Stimulated activated CD4-positive, alpha-beta T cell treated with anti-CD3 and anti-CD28 coated beads, Interleukin-12 subunit alpha, Interleukin-12 subunit beta, amount 100 ng/mL, for 24 hours (primary cell): ENCODE data around the gene PKP4.

ENCODE experiments used
- DNase-seq, 2 experiments: peaks; one replicate each; pipeline ENCODE4 v3.0.0-alpha.2; 2020; ENCODE audit warnings: low read depth in 2 of 2

Gene PKP4

DNA sequence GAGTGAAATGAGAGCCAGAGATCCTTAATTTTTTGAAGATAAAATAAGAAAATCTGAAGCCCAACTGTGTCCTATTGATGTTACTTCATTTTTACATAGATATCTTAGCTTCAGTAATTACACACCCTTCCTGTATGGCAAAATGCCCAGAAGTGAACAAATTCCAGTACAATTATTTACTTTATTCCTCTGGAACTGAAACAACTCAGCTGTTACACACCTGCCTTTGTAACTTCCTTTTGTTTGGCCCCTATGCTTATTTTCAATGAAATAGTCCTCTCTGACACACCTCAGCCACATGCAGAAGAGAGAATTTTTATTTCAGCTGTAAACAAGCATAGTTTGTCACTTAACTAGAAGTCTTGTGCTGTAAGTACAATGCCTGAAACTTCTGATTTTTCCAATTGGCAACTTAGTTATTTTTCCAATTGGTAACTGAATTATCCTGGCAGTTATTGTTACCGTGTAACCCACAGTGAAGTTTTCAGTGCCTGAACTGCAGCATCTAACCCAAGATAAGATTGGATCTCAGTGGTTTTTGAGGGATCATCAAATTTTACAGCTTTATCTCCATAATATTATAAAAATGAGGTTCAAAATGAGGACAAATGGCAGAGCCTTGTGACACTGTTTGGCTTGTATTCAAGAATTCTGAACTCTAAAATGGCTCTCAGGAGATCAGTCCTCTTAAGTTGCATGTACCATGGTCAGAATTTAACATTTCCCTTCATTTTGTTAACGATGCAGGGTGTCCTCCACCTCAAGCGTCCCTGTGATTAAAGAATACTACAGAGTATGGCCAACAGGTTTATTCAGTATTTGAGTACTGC is 82.6 kb downstream of the PKP4 start:
- DNase-seq, result no peak

DNA sequence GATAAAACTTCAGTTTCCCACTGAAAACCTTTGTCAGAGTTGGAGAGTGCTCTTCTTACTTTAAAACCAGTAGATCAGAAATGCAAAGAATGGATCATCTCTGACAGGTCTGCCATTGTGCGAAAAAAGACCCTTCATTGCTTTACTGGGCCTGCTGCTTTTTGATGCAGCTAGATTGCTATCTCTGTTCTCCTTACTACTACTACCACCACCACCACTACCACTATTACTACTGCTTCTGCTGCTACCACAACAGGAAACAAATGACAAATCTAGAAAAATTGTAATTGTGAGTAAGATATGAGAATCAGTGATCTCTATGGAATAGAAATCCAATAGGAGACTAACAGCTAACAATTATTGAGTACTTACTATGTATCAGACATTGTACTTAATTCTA is 85.8 kb downstream of the PKP4 start:
- no peak for DNase-seq

DNA sequence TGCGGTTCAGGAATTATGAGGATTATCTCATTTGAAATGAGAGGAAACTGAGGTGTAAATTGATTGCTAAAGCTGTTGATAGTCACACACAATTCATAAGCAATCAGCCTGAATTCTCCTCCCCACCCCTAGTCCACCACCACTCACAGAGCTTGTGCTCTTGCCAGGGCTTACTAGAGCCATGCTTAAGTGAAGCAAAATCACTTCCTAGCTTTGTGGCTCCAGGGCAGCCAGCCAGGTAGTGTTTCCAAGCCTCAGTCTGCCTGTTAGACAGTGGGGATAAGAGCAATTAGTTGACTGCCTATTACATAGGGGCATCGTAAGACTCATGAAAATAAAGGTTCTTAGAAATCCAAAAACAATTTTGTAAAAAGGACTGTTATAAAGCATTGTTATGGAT is 87.2 kb downstream of the PKP4 start:
- DNase-seq, result no peak

DNA sequence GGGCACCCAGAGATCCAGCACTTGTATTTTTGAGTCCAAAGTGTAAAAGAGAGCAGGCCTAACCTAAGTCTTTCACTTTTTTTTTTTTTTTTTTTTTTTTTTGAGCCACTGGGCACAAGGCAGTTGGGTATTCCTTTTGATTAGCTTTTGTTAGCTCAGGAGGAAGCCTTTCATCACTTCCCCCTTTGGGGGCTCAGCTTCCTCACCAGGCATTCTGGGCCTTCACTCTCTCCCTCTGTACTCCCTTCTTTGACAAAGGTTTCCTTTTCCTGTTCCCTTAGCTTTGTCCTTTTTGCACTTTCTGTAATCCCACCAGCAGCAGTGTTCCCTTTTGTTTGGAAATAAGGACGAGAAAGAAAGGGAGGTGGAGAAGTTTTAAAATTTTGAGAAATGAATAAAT is 88.2 kb downstream of the PKP4 start:
- no peak for DNase-seq

DNA sequence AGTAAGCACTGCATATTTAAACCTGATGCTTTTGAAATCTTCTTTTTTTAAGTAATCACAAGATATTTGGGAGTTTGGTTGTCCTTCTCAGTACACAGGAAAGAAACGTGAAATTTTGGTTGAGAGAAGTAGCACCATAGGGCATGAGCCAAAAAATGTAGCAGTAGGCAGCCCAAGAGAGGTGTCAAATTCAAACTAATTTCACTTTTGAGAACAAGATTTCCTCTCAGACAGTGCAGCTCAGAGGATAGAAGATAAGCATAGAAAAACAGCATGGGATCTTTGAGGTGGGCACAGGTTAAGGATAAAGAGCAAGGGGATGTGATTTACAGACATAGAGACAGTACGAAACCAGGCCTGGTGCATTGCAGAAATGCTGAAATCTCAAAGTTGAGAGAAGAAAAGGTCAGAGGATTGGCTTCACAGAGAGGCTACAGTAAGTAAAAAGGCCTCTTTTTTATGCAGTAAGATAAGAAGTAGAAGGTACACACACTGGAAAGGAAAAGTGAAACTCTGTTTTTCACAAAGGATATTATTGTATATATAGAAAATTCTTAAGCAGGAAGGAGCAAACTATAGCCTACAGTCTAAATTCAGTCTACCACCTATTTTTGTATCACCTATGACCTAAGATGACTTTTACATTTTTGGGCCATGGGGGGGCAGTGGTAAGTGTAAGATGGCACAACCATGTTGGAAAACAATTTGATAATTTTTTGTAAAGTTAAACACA is 89.8 kb downstream of the PKP4 start:
- DNase-seq, result no peak

DNA sequence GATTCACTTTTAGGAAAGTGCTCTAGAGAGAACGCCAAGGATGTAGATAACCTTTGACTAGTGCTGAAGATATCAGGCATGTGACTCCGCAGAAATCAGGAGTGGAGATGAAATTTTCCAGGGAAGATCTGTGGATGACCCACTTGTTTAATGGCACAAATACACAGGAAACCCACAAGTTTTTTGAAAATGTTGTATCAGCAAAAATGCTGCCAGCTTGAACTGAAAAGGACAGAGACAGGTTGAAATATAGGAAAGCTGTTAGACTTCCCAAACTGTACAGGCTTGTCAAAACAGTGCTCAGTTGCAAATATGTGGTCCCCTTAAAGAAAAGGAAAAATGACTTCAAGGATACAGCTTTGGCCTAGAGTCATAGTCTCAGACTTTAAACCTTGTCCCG is 96.5 kb downstream of the PKP4 start:
- no peak for DNase-seq

DNA sequence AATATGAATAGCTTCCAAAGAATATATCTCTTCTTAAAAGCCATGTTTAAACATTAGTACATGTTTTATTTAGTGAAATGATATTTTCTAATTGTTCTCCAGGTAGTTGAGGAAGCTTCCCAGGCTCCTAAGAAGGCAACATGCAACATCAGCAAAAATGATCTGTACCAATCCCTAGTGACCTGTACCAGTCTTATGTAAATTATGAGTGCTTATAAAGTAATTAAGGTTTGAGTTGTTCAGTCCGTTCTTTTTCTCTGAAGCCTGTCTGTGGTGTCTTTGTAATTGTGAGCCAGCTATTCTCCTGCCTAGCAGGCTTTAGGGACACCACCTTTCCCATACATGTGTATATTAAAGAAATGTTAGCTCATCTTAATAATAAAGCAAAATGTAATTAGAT is 98.2 kb downstream of the PKP4 start:
- DNase-seq, result no peak

DNA sequence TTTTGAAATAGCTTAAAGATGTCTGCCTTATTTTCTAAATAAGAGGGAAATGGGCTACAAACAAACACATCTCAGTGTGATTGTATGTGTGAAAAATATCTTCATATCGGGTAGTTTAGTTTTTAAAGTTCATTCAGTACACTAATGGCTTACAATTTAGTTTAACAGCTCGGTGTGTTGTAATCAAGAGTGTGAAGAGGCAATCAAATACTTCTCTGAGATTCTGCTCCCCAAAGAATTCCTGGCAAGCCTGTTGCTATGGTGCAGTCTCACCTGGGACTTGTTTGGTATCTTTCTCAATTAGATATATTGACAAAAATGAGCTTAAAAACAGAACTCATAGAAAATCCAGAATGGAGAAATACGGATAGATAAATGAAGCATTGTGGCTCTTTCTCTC is 99.4 kb downstream of the PKP4 start:
- DNase-seq, result no peak

DNA sequence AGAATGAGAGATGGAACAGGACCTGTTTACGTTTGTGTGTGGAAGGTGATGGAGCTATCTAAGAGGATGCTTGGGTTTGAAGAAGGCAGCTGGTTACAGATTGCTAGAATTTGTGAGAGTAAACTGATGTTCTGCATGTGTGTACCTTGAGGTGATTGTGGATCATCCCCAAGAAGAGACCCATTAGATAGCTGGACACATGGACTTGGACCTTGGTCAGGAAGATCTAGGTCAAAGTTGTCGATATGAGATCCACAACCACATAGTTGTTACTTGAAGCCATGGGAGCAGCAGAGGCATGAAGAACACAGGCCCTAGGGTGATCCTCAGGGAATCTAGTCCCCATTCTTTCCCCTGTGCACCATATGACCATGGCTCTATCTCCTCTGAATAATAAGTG is 101.0 kb downstream of the PKP4 start:
- DNase-seq, result no peak

DNA sequence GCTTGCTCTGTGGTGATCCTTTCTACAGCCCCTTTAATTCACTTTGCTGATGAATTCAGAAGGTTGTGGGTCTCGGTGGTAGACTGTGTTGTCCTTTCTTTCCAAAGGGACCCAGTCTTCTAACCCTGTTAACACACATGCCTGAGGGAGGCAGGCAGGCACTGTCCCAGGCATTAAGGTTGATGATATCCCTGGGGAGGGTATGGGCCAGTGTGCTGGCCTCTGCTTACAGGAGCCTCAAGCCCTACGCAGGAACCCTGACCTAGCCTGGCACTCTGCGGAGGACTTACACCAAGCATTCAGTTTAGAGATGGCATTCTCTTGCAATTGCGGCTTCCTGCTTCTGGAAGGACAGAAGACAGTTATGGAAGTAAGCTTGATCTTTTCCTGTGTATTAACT is 102.5 kb downstream of the PKP4 start:
- DNase-seq, result no peak

DNA sequence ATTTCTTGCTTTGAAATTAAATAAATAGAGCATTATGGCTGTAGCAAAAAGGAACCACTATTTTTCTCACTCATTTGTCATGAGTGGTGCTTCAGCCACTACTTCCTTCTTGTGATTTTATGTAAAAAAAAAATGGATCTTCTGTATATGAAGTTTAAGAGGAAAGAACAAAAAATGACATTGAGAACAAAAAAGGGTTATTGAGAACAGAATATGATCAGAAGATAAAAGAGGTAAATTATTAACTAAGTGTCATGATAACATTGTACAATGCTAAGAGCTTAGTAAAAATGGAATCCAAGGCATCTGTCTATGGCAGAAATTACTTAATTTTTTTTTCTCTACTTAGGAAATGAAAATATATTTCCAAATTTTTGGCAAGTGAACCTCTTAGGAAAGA is 103.5 kb downstream of the PKP4 start:
- DNase-seq, result no peak

DNA sequence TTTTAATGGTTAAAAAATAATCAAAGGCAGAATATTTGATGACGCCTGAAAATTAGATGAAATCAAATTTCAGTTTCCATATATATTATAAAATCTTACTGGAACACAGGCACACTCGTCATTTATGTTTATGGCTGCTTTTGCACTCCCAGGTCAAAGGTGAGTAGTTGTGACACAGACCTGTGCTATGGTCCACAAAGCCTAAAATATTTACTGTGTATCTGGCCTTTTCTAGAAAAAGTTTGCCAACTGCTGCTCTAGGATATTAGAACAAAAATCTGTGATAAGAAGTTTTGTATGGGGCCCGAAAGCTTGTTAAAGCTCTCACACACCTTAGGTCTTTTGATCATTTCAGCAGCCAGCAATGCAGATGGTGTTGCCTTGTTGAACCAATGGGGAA is 104.3 kb downstream of the PKP4 start:
- DNase-seq, result no peak

DNA sequence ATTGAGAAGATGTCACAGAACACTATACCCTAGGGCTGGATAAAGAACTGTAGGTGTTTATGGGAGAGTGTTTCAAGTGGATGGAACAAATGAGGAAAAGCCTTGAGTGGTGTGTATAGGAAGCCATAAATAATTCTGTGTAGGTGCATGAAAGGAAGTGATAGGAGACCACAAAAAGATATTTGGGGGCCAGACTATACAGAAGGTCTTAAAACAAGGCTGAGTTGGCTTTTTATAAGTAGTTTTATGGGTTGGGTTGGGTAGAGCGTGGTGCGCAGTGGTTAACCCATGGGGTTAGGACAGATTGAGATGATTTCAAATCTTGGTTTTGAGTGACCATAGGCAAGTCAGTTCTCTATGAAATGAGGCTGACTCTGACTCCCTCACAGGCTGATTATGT is 110.5 kb downstream of the PKP4 start:
- no peak for DNase-seq

DNA sequence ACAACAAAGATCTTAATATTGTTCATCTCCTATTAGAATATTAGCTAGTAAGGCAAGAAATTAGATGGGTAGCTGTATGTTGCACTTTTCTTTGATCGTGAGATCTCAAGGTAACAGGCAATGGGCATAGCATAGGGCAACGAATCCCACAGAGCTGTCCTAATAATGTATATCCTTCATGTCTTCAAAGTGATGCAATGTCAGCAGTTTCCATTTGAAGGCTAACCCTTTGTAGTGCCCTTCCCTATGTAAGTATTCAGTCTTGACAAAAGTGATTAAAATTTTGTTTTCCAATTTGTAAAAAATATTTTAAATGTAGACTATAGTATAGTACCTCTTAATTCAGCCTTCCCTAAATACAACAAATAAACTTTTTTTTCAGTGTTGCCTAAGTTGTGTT is 112.5 kb downstream of the PKP4 start:
- no peak for DNase-seq

DNA sequence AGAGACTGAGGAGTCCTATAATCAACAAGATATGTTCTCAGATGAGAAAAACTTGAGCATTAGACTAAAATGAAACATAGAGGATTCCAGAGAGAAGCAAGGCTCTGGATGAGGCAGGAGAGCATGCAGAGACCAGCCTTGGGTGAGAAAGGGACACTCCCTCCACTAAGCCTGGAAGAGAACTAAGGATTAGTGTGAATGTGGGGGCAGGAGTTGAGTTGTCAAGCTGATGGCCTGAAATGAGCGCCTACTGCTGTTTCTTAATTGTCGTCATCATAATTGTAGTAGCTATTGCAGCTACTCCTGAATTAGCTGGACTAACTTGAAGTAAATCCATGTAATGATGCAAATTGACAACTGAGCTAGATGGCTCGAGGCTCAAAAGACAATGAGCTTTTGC is 114.1 kb downstream of the PKP4 start:
- DNase-seq, result no peak

DNA sequence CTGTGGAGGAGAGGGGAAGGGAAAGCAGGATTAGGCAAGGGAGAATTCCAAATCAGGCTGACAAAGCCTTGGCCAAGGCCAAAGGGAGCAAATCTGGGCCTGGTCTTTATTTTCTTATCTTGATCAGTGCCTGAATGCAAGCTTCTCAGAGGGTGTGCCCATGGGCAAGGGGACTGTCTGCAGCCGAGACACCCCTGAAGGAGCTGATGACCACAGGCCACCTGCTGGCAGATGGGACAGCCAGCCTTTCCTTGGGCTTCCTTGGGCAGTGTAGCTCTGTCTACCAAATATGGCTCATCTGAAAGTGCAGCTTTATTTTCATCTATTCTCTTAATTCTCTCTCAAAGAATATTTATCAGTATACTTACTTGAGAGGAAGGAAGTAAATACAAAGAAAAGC is 117.0 kb downstream of the PKP4 start:
- DNase-seq, result no peak

DNA sequence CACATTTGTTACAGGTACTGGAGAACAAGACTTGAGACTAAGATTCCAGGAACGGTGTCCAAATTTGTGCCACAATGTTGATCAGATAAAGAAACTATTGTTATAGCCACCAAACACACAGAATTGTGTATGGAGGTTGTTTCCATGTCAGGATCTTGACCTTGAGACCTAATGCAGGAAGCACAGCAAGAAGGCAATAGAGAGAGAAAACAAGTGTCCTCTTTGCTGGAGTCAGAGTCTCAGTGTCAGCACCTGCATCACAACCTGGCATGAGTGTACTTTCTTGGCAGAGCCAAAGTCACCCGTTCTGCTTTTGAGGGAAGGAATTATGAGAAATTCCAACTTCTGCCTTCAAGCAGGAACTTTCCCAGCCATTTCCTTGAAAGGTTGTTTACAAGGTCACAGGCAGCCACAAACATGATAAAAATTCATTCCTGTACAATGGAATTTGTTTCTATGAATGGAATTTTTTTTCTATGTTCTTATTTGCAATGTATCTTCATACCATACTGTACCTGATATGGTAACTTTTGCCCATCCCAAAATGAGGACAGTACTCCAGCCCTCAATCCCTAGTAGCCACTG is 118.4 kb downstream of the PKP4 start:
- DNase-seq, result no peak

DNA sequence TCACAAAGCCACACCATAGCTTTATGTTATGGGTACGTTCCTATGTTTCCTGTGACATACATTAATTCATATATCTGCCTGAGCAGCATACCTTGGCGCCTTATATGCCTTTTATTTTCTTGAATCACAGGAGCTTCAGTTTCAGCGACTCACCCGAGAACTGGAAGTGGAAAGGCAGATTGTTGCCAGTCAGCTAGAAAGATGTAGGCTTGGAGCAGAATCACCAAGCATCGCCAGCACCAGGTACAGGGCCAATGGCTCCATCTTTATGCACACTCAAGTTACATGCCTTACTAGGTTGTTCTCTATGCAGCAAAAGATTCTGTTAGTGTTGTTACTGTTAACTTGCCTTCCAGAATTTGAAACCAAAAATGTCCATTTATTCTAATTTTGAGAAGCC is 120.4 kb downstream of the PKP4 start:
- no peak for DNase-seq

DNA sequence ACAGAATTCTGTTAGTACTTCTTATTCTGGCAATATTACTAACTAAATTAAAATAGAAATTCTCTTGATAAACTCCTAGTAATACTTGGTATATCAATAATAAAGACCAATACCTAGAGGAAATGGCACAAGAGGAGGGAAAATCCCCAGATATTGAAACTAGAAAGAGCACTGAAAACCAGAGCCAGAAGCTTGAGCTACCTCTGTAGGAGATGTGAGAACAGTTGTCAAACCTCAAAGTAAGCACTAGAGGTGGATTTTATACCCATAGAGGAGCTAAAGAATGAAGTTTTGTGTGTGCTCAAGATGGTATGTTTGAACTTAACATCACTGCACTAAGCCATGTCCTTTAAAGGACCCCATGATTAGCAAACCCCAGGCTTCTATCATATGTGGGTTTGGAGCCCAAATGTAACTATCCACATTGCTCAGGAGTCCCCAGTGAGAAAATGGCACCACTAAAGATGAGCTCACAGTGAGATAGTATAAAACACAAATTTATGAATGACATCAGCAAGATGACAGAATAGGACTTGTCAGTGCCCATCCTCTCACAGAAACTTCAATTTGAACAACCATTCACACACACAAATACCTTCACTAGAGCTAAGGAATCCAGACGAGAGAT is 122.1 kb downstream of the PKP4 start:
- no peak for DNase-seq

DNA sequence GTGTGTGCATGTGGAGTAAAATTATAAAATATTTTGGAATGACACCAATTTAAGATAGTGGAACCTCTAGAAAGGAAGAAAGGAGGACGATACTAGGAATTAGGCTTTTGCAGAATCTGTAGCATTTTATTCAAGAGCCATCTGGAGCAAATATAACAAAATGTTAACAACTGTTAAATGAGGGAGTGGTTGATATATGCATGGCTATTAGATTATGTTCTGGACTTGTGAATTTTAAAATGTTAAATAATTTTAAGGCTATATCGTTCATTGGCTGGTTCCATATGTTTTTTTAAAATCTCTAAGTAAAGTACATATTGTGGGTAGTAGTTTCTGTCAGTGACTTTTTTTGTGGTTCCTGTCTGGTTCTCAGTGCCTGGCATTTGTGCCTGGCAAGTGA is 123.2 kb downstream of the PKP4 start:
- DNase-seq, result no peak

DNA sequence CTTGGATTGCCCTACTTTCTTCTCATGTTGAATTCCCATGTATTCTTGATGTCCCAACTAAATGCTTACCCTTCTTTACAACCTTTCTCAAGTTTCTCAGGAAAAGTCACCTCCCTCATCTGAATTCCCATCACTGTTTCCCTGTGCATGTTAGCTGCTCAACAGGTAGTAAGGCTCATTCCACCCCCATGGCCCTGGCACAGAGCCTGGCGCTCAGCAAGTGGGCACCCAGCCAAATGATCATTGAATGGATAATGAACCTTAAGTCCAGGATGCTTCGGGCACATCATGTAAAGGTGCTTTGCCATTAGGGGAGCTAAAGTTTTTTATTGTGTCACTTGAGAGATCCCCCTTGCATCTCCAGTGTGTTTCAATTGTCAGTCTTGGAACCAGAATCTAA is 124.0 kb downstream of the PKP4 start:
- DNase-seq, result no peak

DNA sequence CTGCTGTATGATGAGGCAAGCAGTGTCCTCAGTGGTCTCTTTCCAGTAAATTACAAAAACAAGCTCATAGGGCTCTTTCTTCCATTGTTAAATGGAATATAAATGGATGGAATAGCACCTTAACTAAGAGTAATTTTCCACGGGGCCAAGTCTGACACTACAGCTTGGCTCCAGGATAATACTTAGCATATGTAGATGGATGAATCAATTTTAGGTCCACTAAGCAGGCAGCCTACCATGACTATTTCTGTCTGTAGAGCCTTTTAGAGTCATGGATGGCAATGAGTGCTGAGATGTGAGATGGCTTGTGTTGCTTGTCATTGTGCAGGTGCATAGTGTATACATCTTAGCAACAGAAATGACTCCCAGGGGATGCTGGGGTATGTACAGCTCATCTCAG is 125.9 kb downstream of the PKP4 start:
- no peak for DNase-seq

DNA sequence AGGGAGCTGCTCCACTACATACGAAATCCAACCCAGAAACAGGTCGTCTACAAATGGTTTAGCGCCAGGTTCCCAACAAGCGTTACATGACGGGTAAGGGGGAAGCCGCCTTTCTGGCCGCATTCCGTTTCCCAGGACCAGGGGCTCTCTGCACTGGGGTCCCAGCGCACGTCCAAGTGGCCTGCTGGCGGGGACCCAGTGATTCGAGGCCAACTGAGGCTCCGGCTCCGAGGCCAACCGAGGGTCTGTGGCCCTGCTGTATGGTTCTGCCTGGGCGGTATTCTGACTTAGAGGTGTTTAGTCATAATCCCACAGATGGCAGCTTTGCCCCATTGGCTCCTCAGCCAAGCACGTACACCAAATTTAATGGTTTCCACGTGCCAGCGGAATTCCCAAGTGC is 127.2 kb downstream of the PKP4 start:
- DNase-seq, result no peak
